ENCODE data around the gene BECN2. TPM values are rescaled to one million over a fixed set of nuclear protein-coding genes. Genes with fewer than 3 reads are reported as not detected.

Gene BECN2
- total RNA-seq, 1 experiment from 2014 or later: not detected

DNA sequence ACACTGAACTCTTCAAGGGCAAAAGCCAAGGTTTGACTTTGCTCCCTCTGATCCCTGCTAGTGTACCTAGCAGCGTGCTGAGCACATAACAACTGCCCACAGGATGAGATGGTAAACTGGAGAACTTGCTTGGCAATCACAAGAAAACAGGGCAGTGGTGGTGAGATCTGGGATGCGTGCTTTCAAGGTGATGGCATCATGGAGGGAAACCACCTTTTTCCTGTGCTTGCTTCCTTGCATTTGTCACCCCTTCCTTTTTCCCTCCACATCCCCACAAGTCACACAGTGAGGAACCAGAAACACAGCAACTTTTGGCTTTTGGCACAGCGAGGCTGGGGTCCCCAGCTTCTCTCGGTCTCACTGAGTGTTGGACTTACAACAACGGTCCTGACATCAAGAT, 31.4 kb upstream of the BECN2 start:
- H3K9me3 ChIP-seq (ENCODE audit: control insufficient read depth, low read depth, low read length): no peaks in the 10 kb centered on the region

More for the DNA sequence above, 31.4 kb upstream of the BECN2 start:
- H3K27me3 ChIP-seq (ENCODE audit: insufficient read depth, low read length): no peaks in the 10 kb centered on the region
- H3K79me2 ChIP-seq (ENCODE audit: insufficient read depth, low read length): no peaks in the 10 kb centered on the region
- H2AFZ ChIP-seq (ENCODE audit: low read length): no peak overlapping the region
- H3T11ph ChIP-seq (ENCODE audit: low read length): no peak overlapping the region
- no peak overlapping the region for H2AK5ac ChIP-seq (ENCODE audit: insufficient read length, low read length)
- no CpG with 5 or more reads among the region's 5 CpGs for WGBS (ENCODE audit: extremely low coverage, insufficient read length, low lambda C conversion rate)
- no peaks in the 10 kb centered on the region for H3K23me2 ChIP-seq (ENCODE audit: insufficient read length, low read depth, low read length, poor library complexity, severe bottlenecking)
- H3K27me3 Mint-ChIP-seq (ENCODE audit: low read depth): peaks cover 1% of the 10 kb centered on the region; the same call in 1 of the 2 replicates
- H3K18ac ChIP-seq (ENCODE audit: insufficient read length, low read depth, low read length): no peak overlapping the region
- no peaks in the 10 kb centered on the region for H3K79me1 ChIP-seq (ENCODE audit: insufficient read depth, low read depth, low read length, poor library complexity, severe bottlenecking)
- peaks cover 3 to 8% of the 10 kb centered on the region in 2 experiments; a peak in 3 of 4 replicates for H3K4me1 Mint-ChIP-seq
- no peaks in the 10 kb centered on the region for H4K20me1 ChIP-seq (ENCODE audit: control insufficient read depth, insufficient read depth, insufficient read length)
- H2BK12ac ChIP-seq (ENCODE audit: insufficient read length, low read depth, low read length): no peak overlapping the region
- H3K14ac ChIP-seq (ENCODE audit: insufficient read depth, low read length): no peak overlapping the region; the same call in 1 of the 2 replicates
- no peak overlapping the region for H3K9ac ChIP-seq (ENCODE audit: extremely low read depth, insufficient read length, low read length)
- no peak overlapping the region for H3K23ac ChIP-seq (ENCODE audit: insufficient read length, low read depth, low read length)
- H4K8ac ChIP-seq (replicated peaks; ENCODE audit: insufficient read length, low read depth, low read length): no peak overlapping the region
- no peak for DNase-seq
- no peaks in the 10 kb centered on the region; a peak in 2 of 7 replicates for H3K36me3 Mint-ChIP-seq (ENCODE audit: insufficient read depth in 1 of 3, low read depth in 3 of 3)
- no peak overlapping the region for H3K27ac ChIP-seq (ENCODE audit: insufficient read length, low read depth, low read length)
- no peak overlapping the region for H4K91ac ChIP-seq (ENCODE audit: insufficient read length, low read depth, low read length)
- no peak overlapping the region for H3K4me3 Mint-ChIP-seq
- no peak overlapping the region for H2BK20ac ChIP-seq (ENCODE audit: low read depth, low read length, poor library complexity, severe bottlenecking)
- H3K27ac Mint-ChIP-seq: no peak overlapping the region
- no peak overlapping the region for H4K5ac ChIP-seq (ENCODE audit: insufficient read length, low read depth, low read length)
- H2BK120ac ChIP-seq (ENCODE audit: low read depth, low read length, poor library complexity, severe bottlenecking): no peak overlapping the region
- no peak overlapping the region for H2BK5ac ChIP-seq (ENCODE audit: insufficient read length, low read length)
- no peak overlapping the region for H3K4ac ChIP-seq (ENCODE audit: low read depth, low read length)
- no peak overlapping the region for H3K56ac ChIP-seq (ENCODE audit: insufficient read length, low read depth, low read length)
- no peak overlapping the region for H3K4me2 ChIP-seq (ENCODE audit: insufficient read depth, insufficient read length, low read length)
- no peaks in the 10 kb centered on the region for H3K9me3 Mint-ChIP-seq
- H3K4me1 ChIP-seq (ENCODE audit: insufficient read depth, low read length): no peaks in the 10 kb centered on the region
- TF ChIP-seq, protein P1, sequence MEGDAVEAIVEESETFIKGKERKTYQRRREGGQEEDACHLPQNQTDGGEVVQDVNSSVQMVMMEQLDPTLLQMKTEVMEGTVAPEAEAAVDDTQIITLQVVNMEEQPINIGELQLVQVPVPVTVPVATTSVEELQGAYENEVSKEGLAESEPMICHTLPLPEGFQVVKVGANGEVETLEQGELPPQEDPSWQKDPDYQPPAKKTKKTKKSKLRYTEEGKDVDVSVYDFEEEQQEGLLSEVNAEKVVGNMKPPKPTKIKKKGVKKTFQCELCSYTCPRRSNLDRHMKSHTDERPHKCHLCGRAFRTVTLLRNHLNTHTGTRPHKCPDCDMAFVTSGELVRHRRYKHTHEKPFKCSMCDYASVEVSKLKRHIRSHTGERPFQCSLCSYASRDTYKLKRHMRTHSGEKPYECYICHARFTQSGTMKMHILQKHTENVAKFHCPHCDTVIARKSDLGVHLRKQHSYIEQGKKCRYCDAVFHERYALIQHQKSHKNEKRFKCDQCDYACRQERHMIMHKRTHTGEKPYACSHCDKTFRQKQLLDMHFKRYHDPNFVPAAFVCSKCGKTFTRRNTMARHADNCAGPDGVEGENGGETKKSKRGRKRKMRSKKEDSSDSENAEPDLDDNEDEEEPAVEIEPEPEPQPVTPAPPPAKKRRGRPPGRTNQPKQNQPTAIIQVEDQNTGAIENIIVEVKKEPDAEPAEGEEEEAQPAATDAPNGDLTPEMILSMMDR (conservative IDR thresholded peaks at IDR 0.05): no peak
- H2BK15ac ChIP-seq (ENCODE audit: low read depth, low read length): no peak overlapping the region

All from H9 (cell line).